HG03520 (cell line): ENCODE results near the gene RSRP1.
"Not testable (repeated sequence)": the region's sequence is repeated elsewhere in the genome, so short reads cannot be mapped to it uniquely, and the experiment has no call there.

Experiments used
- ATAC-seq: cut with Tn5 transposase; IDR thresholded peaks from one replicate; pipeline ENCODE4 v1.9.1; 2021; ENCODE audit warnings: mild to moderate bottlenecking, moderate library complexity; ENCODE audit not compliant: unreplicated experiment

Gene RSRP1

GRCh38 chr1:25247024-25247828 is at the start of gene RSRP1:
TSS of gene RSRP1 (minus strand) at chr1:25247454. CDS start at chr1:25246963, 491 bp downstream.
- peak; percentile 66 for ATAC-seq

GRCh38 chr1:25296501-25296900 is 49.2 kb upstream of the RSRP1 start:
- not testable (repeated sequence) for ATAC-seq

GRCh38 chr1:25294889-25295826 is 47.9 kb upstream of the RSRP1 start:
- not testable (repeated sequence) for ATAC-seq

GRCh38 chr1:25293426-25293825 is 46.2 kb upstream of the RSRP1 start:
- ATAC-seq = not testable (repeated sequence)

- not testable (repeated sequence) for ATAC-seq
Observed at GRCh38 chr1:25290043-25290442, 42.8 kb upstream of the RSRP1 start.

- ATAC-seq = not testable (repeated sequence)
Observed at GRCh38 chr1:25288573-25289101, 41.4 kb upstream of the RSRP1 start.

GRCh38 chr1:25287164-25287563 is 39.9 kb upstream of the RSRP1 start:
- not testable (repeated sequence) for ATAC-seq

- ATAC-seq = not testable (repeated sequence)
Observed at GRCh38 chr1:25285862-25286261, 38.6 kb upstream of the RSRP1 start.

- ATAC-seq = not testable (repeated sequence)
Observed at GRCh38 chr1:25279693-25280111, 32.4 kb upstream of the RSRP1 start.

GRCh38 chr1:25278790-25279189 is 31.5 kb upstream of the RSRP1 start:
- ATAC-seq = not testable (repeated sequence)

GRCh38 chr1:25278358-25278757 is 31.1 kb upstream of the RSRP1 start:
- not testable (repeated sequence) for ATAC-seq

- ATAC-seq = not testable (repeated sequence)
Observed at GRCh38 chr1:25277295-25277694, 30.0 kb upstream of the RSRP1 start.

GRCh38 chr1:25275648-25276047 is 28.4 kb upstream of the RSRP1 start:
- not testable (repeated sequence) for ATAC-seq

GRCh38 chr1:25272238-25272637 is 25.0 kb upstream of the RSRP1 start, which contains the start of gene RHD:
TSS of gene RHD (plus strand) at chr1:25272509. CDS start at chr1:25272548, 39 bp downstream.
- not testable (repeated sequence) for ATAC-seq

- not testable (repeated sequence) for ATAC-seq
Observed at GRCh38 chr1:25268143-25268760, 21.0 kb upstream of the RSRP1 start.

- ATAC-seq = peak; percentile 66
Observed at GRCh38 chr1:25267288-25268142, 20.3 kb upstream of the RSRP1 start.

GRCh38 chr1:25266554-25267287 is 19.5 kb upstream of the RSRP1 start:
- ATAC-seq = peak; percentile 7

- not testable (repeated sequence) for ATAC-seq
Observed at GRCh38 chr1:25260336-25260735, 13.1 kb upstream of the RSRP1 start.

- ATAC-seq = not testable (repeated sequence)
Observed at GRCh38 chr1:25259813-25260212, 12.6 kb upstream of the RSRP1 start.
